ACC112 (cell line): Measurements from ENCODE around the gene DIAPH2.

Experiments used
- H2AFZ ChIP-seq: fragments of 200-600 bp; sonication (generic); one replicate; pipeline ENCODE4 v1.6.0; 2017; ENCODE audit warnings: antibody characterized with exemption, low read length; ENCODE audit not compliant: unreplicated experiment
- H3K27ac ChIP-seq: fragments of 200-600 bp; sonication (generic); 2 replicates; pipeline ENCODE4 v1.5.1; 2014; ENCODE audit warnings: low read depth, mild to moderate bottlenecking, antibody characterized with exemption, low read length, moderate library complexity
- H3K27me3 ChIP-seq: fragments of 200-600 bp; sonication (generic); 2 replicates; pipeline ENCODE4 v1.6.1; 2014; ENCODE audit warnings: mild to moderate bottlenecking, antibody characterized with exemption, low read length, moderate library complexity, mixed read lengths; ENCODE audit not compliant: insufficient read depth
- H3K36me3 ChIP-seq: fragments of 200-600 bp; sonication (generic); 2 replicates; pipeline ENCODE4 v1.6.1; 2016; ENCODE audit warnings: mild to moderate bottlenecking, antibody characterized with exemption, low read length, moderate library complexity, mixed read lengths; ENCODE audit not compliant: insufficient read depth
- H3K4me1 ChIP-seq: fragments of 200-600 bp; sonication (generic); one replicate; pipeline ENCODE4 v1.6.1; 2016; ENCODE audit warnings: low read length, mixed read lengths; ENCODE audit not compliant: insufficient read depth, unreplicated experiment, control insufficient read depth
- H3K4me3 ChIP-seq: fragments of 200-600 bp; sonication (generic); 2 replicates; pipeline ENCODE4 v1.5.1; 2014; ENCODE audit warnings: mild to moderate bottlenecking, low read depth, low read length
- H3K79me2 ChIP-seq: fragments of 200-600 bp; sonication (generic); one replicate; pipeline ENCODE4 v1.6.0; 2016; ENCODE audit warnings: low read length; ENCODE audit not compliant: control insufficient read depth, unreplicated experiment, insufficient read depth

Gene DIAPH2

GRCh38 chrX:96692890-96693289, 8.2 kb downstream of the DIAPH2 start:
- Histone ChIP-seq H2AFZ (no peak overlapping the region), H3K4me1 (peaks cover 10% of the 10 kb centered on the region), H3K4me3 (no peak overlapping the region), H3K27me3 (no peaks in the 10 kb centered on the region), H3K79me2 (peaks cover 17% of the 10 kb centered on the region), H3K36me3 (no peaks in the 10 kb centered on the region), H3K27ac (peak overlapping the region; percentile 9; the same call in 1 of the 2 replicates)

GRCh38 chrX:96693407-96693806, 8.8 kb downstream of the DIAPH2 start:
- H3K27me3 ChIP-seq: no peaks in the 10 kb centered on the region
- H3K79me2 ChIP-seq: peaks cover 18% of the 10 kb centered on the region
- no peak overlapping the region for H2AFZ ChIP-seq
- no peak overlapping the region for H3K4me3 ChIP-seq
- no peak overlapping the region for H3K27ac ChIP-seq
- H3K36me3 ChIP-seq: no peaks in the 10 kb centered on the region
- H3K4me1 ChIP-seq: peaks cover 10% of the 10 kb centered on the region

GRCh38 chrX:96696462-96696861, 11.8 kb downstream of the DIAPH2 start:
- Histone ChIP-seq H3K36me3 (no peaks in the 10 kb centered on the region), H2AFZ (no peak overlapping the region), H3K27ac (no peak overlapping the region), H3K27me3 (no peaks in the 10 kb centered on the region), H3K4me3 (no peak overlapping the region), H3K79me2 (peaks cover 3% of the 10 kb centered on the region), H3K4me1 (peaks cover 10% of the 10 kb centered on the region)

- Histone ChIP-seq H3K79me2 (peaks cover 6% of the 10 kb centered on the region), H3K4me1 (peaks cover 13% of the 10 kb centered on the region), H2AFZ (no peak overlapping the region), H3K36me3 (no peaks in the 10 kb centered on the region), H3K27ac (no peak overlapping the region), H3K27me3 (no peaks in the 10 kb centered on the region), H3K4me3 (no peak overlapping the region)
These were observed 16.0 kb downstream of the DIAPH2 start for GRCh38 chrX:96700625-96701024.

- no peak overlapping the region for H3K4me3 ChIP-seq
- peaks cover 13% of the 10 kb centered on the region for H3K4me1 ChIP-seq
- no peaks in the 10 kb centered on the region for H3K27me3 ChIP-seq
- H3K27ac ChIP-seq: peak overlapping the region; percentile 78; the same call in 1 of the 2 replicates
- no peak overlapping the region for H2AFZ ChIP-seq
- H3K36me3 ChIP-seq: no peaks in the 10 kb centered on the region
- peaks cover 12% of the 10 kb centered on the region for H3K79me2 ChIP-seq
These were observed 18.7 kb downstream of the DIAPH2 start for GRCh38 chrX:96703379-96703778.

- Histone ChIP-seq H3K36me3 (no peaks in the 10 kb centered on the region), H3K4me1 (peaks cover 13% of the 10 kb centered on the region), H3K27me3 (no peaks in the 10 kb centered on the region), H2AFZ (no peak overlapping the region), H3K27ac (peak overlapping the region; percentile 78), H3K79me2 (peaks cover 12% of the 10 kb centered on the region), H3K4me3 (no peak overlapping the region)
These were observed 19.2 kb downstream of the DIAPH2 start for GRCh38 chrX:96703816-96704215.

- peaks cover 13% of the 10 kb centered on the region for H3K4me1 ChIP-seq
- peak overlapping the region; percentile 78 for H3K27ac ChIP-seq
- no peak overlapping the region for H2AFZ ChIP-seq
- H3K4me3 ChIP-seq: no peak overlapping the region
- no peaks in the 10 kb centered on the region for H3K27me3 ChIP-seq
- no peaks in the 10 kb centered on the region for H3K36me3 ChIP-seq
- H3K79me2 ChIP-seq: peaks cover 12% of the 10 kb centered on the region
These were observed 20.0 kb downstream of the DIAPH2 start for GRCh38 chrX:96704629-96705028.

GRCh38 chrX:96705905-96706304, 21.3 kb downstream of the DIAPH2 start:
- no peak overlapping the region for H3K4me3 ChIP-seq
- H3K27me3 ChIP-seq: no peaks in the 10 kb centered on the region
- peaks cover 17% of the 10 kb centered on the region for H3K79me2 ChIP-seq
- no peak overlapping the region for H3K27ac ChIP-seq
- H3K36me3 ChIP-seq: no peaks in the 10 kb centered on the region
- H3K4me1 ChIP-seq: peaks cover 13% of the 10 kb centered on the region
- no peak overlapping the region for H2AFZ ChIP-seq

- Histone ChIP-seq H3K27me3 (no peaks in the 10 kb centered on the region), H3K36me3 (no peaks in the 10 kb centered on the region), H3K27ac (no peak overlapping the region), H2AFZ (no peak overlapping the region), H3K79me2 (peaks cover 17% of the 10 kb centered on the region), H3K4me1 (peaks cover 13% of the 10 kb centered on the region), H3K4me3 (no peak overlapping the region)
These were observed 23.2 kb downstream of the DIAPH2 start for GRCh38 chrX:96707804-96708203.

- H3K27ac ChIP-seq: no peak overlapping the region
These were observed 25.4 kb downstream of the DIAPH2 start for GRCh38 chrX:96710031-96710430.

GRCh38 chrX:96713303-96713702, 28.7 kb downstream of the DIAPH2 start:
- Histone ChIP-seq H3K79me2 (peaks cover 12% of the 10 kb centered on the region), H3K36me3 (no peaks in the 10 kb centered on the region), H2AFZ (no peak overlapping the region), H3K27me3 (no peaks in the 10 kb centered on the region), H3K27ac (no peak overlapping the region), H3K4me1 (peaks cover 11% of the 10 kb centered on the region), H3K4me3 (no peak overlapping the region)

More at GRCh38 chrX:96710031-96710430, 25.4 kb downstream of the DIAPH2 start:
- Histone ChIP-seq H3K4me1 (peaks cover 1% of the 10 kb centered on the region), H3K36me3 (no peaks in the 10 kb centered on the region), H3K27me3 (no peaks in the 10 kb centered on the region), H3K79me2 (peaks cover 20% of the 10 kb centered on the region), H2AFZ (no peak overlapping the region), H3K4me3 (no peak overlapping the region)
